ENCODE data around the gene RAB11FIP3.

RAB11FIP3 gene

DNA sequence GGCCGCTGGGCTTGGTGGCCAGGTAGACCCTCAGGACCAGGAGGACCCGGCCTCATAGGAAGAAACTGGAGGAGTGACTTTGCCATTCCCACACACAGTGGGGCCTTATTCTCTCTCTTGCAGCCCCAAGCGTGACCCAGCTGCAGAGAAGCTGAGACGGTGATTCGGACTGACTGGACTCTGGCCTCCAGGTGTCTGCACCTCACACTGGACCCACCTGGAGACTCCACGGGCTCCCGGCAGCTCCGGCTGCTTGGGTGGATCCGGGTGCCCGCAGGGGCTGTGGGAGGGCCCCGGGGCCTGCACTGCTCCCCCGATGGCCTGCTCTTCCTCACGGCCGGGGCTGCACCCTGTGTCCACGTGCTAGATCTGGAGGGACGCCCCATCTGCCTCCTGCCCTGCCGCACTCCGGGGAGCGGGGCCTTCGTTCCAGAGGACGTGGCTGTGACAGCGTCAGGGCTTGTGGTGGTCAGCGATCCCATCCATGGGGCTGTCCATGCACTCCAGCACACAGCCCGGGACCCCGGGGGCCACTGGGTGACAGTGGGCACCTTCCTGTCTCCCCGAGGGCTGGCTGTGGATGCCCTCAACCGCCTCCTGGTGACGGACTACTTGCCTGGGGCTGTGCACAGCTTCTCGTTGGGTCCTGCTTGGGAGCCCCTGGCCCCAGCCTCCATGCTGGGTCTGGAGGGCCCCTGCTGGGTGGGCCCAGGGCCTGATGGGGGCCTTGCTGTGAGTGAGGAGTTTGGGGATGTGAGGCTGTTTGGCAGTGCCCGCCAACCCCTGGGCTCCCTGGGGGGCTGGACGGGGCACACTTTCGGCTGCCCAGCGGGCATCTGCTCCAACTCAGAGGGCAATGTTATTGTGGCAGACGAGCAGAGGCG, 142.2 kb downstream of the RAB11FIP3 start:
- no peak for DNase-seq (ENCODE audit: low read depth)

DNA sequence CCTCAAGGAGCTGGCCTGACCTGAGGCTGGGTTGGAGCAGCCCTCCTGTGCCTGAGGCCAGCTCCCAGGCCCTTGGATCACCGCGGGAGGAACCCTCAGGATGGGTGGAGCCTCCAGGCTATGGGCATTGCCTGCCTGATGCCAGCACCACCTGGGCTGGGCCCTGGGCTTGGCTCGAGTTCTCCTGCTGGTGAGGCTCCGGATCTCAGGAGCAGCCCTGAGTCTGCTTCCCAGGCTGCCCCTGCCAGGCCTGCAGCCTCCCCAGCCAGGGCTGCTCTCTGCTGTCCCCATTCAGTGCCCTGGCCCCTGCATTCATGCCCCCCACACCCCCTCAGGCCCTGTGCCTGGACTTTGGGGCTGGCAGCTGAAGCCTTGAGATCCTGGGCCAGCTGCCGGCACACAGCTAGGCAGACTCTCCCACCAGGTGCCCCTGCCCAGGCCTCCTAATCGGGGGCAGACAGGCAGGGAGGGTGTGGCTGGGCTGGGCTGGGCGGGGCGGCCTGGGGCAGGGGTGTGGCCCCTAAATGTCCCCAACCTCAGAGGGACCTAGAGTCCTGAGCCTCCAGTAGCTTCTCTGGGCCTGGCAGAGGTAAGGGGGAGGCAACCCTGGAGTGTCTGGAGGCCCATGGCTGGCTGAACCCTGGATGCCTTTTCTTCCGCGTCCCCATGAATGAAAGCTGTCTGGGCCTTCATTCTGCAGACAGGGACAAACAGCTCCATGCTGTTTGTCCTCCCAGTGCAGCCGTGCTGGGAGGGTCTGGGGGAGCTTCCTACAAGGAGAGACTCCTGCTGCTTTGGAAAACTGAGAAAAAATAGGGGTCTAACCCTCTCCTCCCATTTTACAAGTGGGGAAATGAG, 143.2 kb downstream of the RAB11FIP3 start:
- DNase-seq (ENCODE audit: low read depth), result no peak

DNA sequence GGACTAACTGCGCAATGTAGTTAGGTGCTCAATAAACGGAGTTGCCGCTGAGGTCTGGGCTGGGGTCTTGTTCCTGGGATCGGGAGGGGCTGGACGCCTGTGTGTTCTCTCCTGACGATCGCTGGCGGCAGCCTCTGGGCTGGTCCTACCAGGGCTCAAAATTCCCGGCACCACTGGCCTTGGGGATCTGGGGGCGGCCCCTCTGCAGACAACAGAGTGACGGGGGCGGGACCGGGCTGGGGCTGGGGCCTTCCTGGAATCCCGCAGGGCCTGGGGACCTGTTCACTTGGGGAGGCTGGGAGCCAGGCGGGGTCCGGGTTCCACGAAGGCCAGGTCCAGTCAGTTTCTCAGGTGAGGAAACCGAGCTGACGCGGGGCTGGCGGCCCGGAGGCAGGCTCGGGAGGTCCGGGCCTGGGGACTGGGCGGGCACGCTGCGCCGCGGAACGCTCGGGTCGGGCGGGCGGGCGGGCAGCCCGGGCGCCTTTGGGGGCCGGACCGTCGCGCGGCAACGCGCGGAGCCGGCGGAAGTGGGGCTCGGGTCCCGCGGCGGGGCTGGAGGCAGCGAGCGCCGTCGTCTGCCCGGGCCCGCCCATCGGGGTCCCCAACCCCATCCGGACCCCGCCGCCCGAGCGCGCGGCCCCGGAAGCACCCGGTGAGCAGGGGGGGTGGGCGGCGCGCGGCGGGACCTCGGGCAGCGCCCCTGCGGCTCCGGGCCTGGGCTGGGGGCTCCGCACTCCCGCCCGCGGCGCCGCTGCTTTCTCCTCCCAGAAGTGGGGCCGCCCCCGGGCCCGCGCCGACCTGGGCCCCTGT, 144.2 kb downstream of the RAB11FIP3 start, which contains the start of gene PIGQ:
PIGQ (plus strand) TSS at position 524 of the 810 bp plus-strand sequence. CDS start 4,107 bp downstream, outside the sequence.
- DNase-seq (ENCODE audit: low read depth), result no peak
